GM12878 (cell line): Measurements from ENCODE around the gene CDPF1. TPM values are rescaled to one million over a fixed set of nuclear protein-coding genes. Genes with fewer than 3 reads are reported as not detected.

Experiments used
- ATAC-seq: fragments of 200-7000 bp; cut with Tn5 transposase; 3 replicates; pipeline ENCODE4 v1.9.1; 2020; ENCODE audit warnings: mild to moderate bottlenecking, moderate library complexity
- BruUV-seq: library from RNA; stranded (reverse); fragments of 400-500 nt; replicated peaks from 2 replicates; lab custom pipeline; 2021; lab: Mats Ljungman, UMichigan
- CTCF ChIA-PET: fragments of 300-600 bp; sonication (Branson Sonifier 250); formaldehyde crosslinking; extraction: SDS; loops from one replicate; lab custom pipeline; 2021; ENCODE audit warnings: inconsistent platforms; lab: Yijun Ruan, JAX
- POLR2A ChIA-PET: fragments of 350-600 bp; formaldehyde crosslinking; extraction: SDS; loops from one replicate; lab custom pipeline; 2021; ENCODE audit warnings: inconsistent platforms; lab: Charles Lee
- RAD21 ChIA-PET: fragments of 300-600 bp; sonication (Branson Sonifier 250); formaldehyde crosslinking; loops from one replicate; lab custom pipeline; 2023; ENCODE audit warnings: antibody characterized with exemption; ENCODE audit not compliant: unreplicated experiment; lab: Charles Lee
- SMC1A ChIA-PET: fragments of 300-600 bp; sonication (Branson Sonifier 250); formaldehyde crosslinking; loops from one replicate; lab custom pipeline; 2023; ENCODE audit not compliant: unreplicated experiment, uncharacterized antibody; lab: Charles Lee
- DNase-seq: peaks from one replicate; pipeline ENCODE4 v3.0.0-alpha.2; 2011; ENCODE audit warnings: low read depth, low spot score
- FAIRE-seq: peaks from 3 replicates; lab custom pipeline; 2011; peaks lifted over from hg19 to GRCh38; lab: Jason Lieb, UNC
- H2AFZ ChIP-seq: 2 replicates; pipeline ENCODE4 v1.6.0; 2011; ENCODE audit warnings: low read depth, low read length, control low read depth; ENCODE audit not compliant: control insufficient read depth
- H3K27ac ChIP-seq: 2 replicates; pipeline ENCODE4 v1.5.1; 2011; ENCODE audit warnings: control low read depth; ENCODE audit not compliant: control insufficient read depth, insufficient read depth
- H3K27me3 ChIP-seq, 2 experiments: replicated peaks in 1 of 2; 2 replicates each; pipeline versions ENCODE4 v1.6.0 to v1.6.1; 2011; ENCODE audit warnings: low read length in 1 of 2; ENCODE audit not compliant: control insufficient read depth in 2 of 2, insufficient read depth in 2 of 2
- H3K36me3 ChIP-seq, 2 experiments: 2 replicates each; pipeline ENCODE4 v1.5.1; 2011; ENCODE audit warnings: low read length in 1 of 2; ENCODE audit not compliant: control insufficient read depth in 2 of 2, insufficient read depth in 2 of 2
- H3K4me1 ChIP-seq: 2 replicates; pipeline ENCODE4 v1.6.1; 2011; ENCODE audit warnings: mild to moderate bottlenecking, low read length, moderate library complexity, mixed read lengths; ENCODE audit not compliant: control insufficient read depth, insufficient read depth
- H3K4me2 ChIP-seq: 2 replicates; pipeline ENCODE4 v1.6.0; 2011; ENCODE audit warnings: control low read depth; ENCODE audit not compliant: control insufficient read depth, insufficient read depth
- H3K4me3 ChIP-seq: fragments of 200-600 bp; sonication (generic); 2 replicates; pipeline ENCODE4 v1.5.1; 2016
- H3K79me2 ChIP-seq: 2 replicates; pipeline ENCODE4 v1.6.0; 2011; ENCODE audit warnings: low read length; ENCODE audit not compliant: control insufficient read depth, insufficient read depth
- H3K9ac ChIP-seq: 2 replicates; pipeline ENCODE4 v1.8.0; 2011; ENCODE audit warnings: low read length, control low read depth, mixed read lengths; ENCODE audit not compliant: control insufficient read depth, insufficient read depth
- H3K9me3 ChIP-seq: replicated peaks from 3 replicates; pipeline ENCODE4 v1.5.1; 2011; ENCODE audit warnings: mild to moderate bottlenecking, low read length; ENCODE audit not compliant: control insufficient read depth, insufficient read depth
- H4K20me1 ChIP-seq: 2 replicates; pipeline ENCODE4 v1.6.0; 2011; ENCODE audit not compliant: control insufficient read depth, insufficient read depth
- BMI1 ChIP-seq: fragments of 450-650 bp; IDR thresholded peaks from 2 replicates; pipeline ENCODE4 v1.6.1; 2016; ENCODE audit warnings: mild to moderate bottlenecking, moderate library complexity, borderline replicate concordance
- CHD2 ChIP-seq: IDR thresholded peaks from 2 replicates; pipeline ENCODE4 v1.6.1; 2011; ENCODE audit warnings: low read depth, low read length, improper control_type of control experiment, borderline replicate concordance
- GATAD2B ChIP-seq: fragments of 450-650 bp; conservative IDR thresholded peaks from 2 replicates; pipeline ENCODE4 v1.6.1; 2017; ENCODE audit warnings: low read depth, mild to moderate bottlenecking, moderate library complexity
- POLR2A ChIP-seq: IDR thresholded peaks from 2 replicates; pipeline ENCODE4 v1.6.1; 2011; ENCODE audit warnings: low read depth, mild to moderate bottlenecking, low read length
- RELA ChIP-seq: fragments of 450-650 bp; IDR thresholded peaks from 2 replicates; pipeline ENCODE4 v1.8.0; 2014; ENCODE audit warnings: borderline replicate concordance; ENCODE audit not compliant: partially characterized antibody
- SP1 ChIP-seq: IDR thresholded peaks from one replicate; pipeline ENCODE4 v1.6.1; 2011; ENCODE audit warnings: low read depth, low read length
- TARDBP ChIP-seq: IDR thresholded peaks from 2 replicates; pipeline ENCODE4 v1.6.1; 2016; ENCODE audit warnings: borderline replicate concordance
- TCF7 ChIP-seq: IDR thresholded peaks from 2 replicates; pipeline ENCODE4 v1.6.1; 2014; ENCODE audit warnings: antibody characterized with exemption, borderline replicate concordance
- YY1 ChIP-seq: IDR thresholded peaks from 2 replicates; pipeline ENCODE4 v1.6.1; 2011; ENCODE audit warnings: low read depth, mild to moderate bottlenecking, low read length
- WGBS: methylation state at CpG from one replicate; pipeline ENCODE4 v1.1.6; 2016; ENCODE audit warnings: low lambda C conversion rate; ENCODE audit not compliant: insufficient replicate concordance, insufficient coverage; ENCODE audit errors: missing lambda C conversion rate; 5-methylcytosine and 5-hydroxymethylcytosine counted together
- in situ Hi-C: fragments of 300-500 bp; cut with MboI; formaldehyde crosslinking; loops from 9 replicates; pipeline ENCODE4 v1.14.3; 2018; ENCODE audit warnings: mixed read lengths
- intact Hi-C: fragments of 100-400 bp; cut with micrococcal nuclease; formaldehyde crosslinking; loops from one replicate; pipeline ENCODE4 v1.14.2; 2022; ENCODE audit not compliant: unreplicated experiment
- polyA plus RNA-seq, 11 experiments: library from polyadenylated mRNA; depleted of rRNA in 4 of 11; unstranded in 6 of 11; stranded (reverse) in 5 of 11; fragments of >200 nt; fragmentation: Nextera tagmentation in 4 of 11; fragmentation: Illumina TruSeq in 1 of 11; extraction: Ambion mirVana in 4 of 11; extraction: Trizol in 1 of 11; gene quantifications; 1 replicate in 1 of 11; 2 replicates in 10 of 11; pipeline versions ENCODE4 v1.2.1 to v1.2.3, GENCODE V29; 2011 to 2016; ENCODE audit warnings: inconsistent platforms in 2 of 11, missing spikeins in 2 of 11, low read depth in 1 of 11
- total RNA-seq, 4 experiments: library from RNA; depleted of rRNA in 3 of 4; stranded (reverse); fragments of >200 nt in 3 of 4; fragmentation: Illumina TruSeq in 1 of 4; extraction: Trizol in 1 of 4; gene quantifications; 2 replicates each; pipeline versions ENCODE4 v1.2.1 to v1.2.3, GENCODE V29; 2013 to 2021
- TF ChIP-seq, protein P1 (sequence below): fragments of 150-350 bp; IDR thresholded peaks from 2 replicates; pipeline ENCODE4 v1.6.1; 2016; ENCODE audit warnings: low read depth, low read length
- TF ChIP-seq, protein P2 (sequence below): IDR thresholded peaks from 2 replicates; pipeline ENCODE4 v1.6.1; 2012; ENCODE audit warnings: low read depth, low read length, improper control_type of control experiment
- TF ChIP-seq, protein P3 (sequence below): fragments of 450-650 bp; IDR thresholded peaks from 2 replicates; pipeline ENCODE4 v1.6.1; 2017; ENCODE audit warnings: antibody characterized with exemption, mild to moderate bottlenecking, moderate library complexity
- TF ChIP-seq, protein P4 (sequence below): IDR thresholded peaks from 2 replicates; pipeline ENCODE4 v1.6.1; 2011; ENCODE audit warnings: low read depth, low read length, improper control_type of control experiment, borderline replicate concordance

CDPF1 gene
- total and polyA plus RNA-seq, 10 of the 15 experiments (the other 5 are each of a cell fraction or from before 2014, with no cell fraction given) = 1.0 to 22.4 (median 7.9) TPM

DNA sequence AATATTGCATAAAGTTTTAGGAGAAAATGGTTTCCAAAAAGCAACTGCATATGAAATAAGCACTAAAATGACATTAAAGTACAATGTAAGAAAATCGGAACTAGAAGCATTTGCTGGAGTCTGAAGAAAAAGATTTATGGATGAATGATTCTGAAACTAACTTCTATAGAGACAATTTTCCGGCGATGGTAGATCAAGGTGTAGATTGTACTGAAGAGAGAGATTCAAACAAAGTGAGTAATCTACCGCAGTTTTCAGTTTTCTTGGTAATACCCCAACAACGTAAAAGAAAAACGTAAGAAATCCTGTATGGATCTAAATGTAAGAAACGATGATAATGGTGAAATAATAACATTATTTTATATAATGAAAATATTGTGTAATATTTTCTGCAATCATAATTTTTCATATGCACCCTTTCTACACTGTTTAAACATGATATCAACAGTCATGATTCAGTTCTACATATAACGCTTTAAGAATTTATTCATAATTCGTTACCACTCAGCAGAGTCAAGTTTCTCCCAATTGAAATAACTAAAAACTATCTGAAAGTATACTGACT is 1.8 kb upstream of the CDPF1 start:
- ChIA-PET RAD21 (no interaction called here), POLR2A (no interaction called here), SMC1A (interaction anchor here (0.9 kb wide), 1 partner anchor 10 kb away, joined by 3 read pairs; no protein-coding TSS in a partner anchor), CTCF (interaction anchor here (0.6 to 1.5 kb wide), 5 partner anchors 15 to 871 kb away, joined by 3 to 4 read pairs (median 3); partner anchors contain the start of gene GTSE1)
- no peak for FAIRE-seq
- BruUV-seq = TSS peak; percentile 76
- Histone ChIP-seq H3K27ac (no peak overlapping the region), H2AFZ (no peak overlapping the region), H3K4me1 (peaks cover 7% of the 10 kb centered on the region; the same call in 1 of the 2 replicates), H3K36me3 (no peaks in the 10 kb centered on the region), H3K4me2 (no peak overlapping the region), H4K20me1 (no peaks in the 10 kb centered on the region), H3K4me3 (peak overlapping the region; percentile 77; the same call in 1 of the 2 replicates), H3K9ac (no peak overlapping the region), H3K9me3 (no peaks in the 10 kb centered on the region), H3K79me2 (peaks cover 16% of the 10 kb centered on the region), H3K27me3 (no peaks in the 10 kb centered on the region)
- no peak for DNase-seq
- in situ Hi-C loops = no loop called here
- ATAC-seq = no peak
- intact Hi-C loops = loop anchor here (5.0 kb wide), 2 partner anchors 45 to 100 kb away; partner anchors contain the start of genes GTSE1 and PPARA
- WGBS = 93% methylated on average over 9 of the region's 9 CpGs
- TF ChIP-seq, protein P1, sequence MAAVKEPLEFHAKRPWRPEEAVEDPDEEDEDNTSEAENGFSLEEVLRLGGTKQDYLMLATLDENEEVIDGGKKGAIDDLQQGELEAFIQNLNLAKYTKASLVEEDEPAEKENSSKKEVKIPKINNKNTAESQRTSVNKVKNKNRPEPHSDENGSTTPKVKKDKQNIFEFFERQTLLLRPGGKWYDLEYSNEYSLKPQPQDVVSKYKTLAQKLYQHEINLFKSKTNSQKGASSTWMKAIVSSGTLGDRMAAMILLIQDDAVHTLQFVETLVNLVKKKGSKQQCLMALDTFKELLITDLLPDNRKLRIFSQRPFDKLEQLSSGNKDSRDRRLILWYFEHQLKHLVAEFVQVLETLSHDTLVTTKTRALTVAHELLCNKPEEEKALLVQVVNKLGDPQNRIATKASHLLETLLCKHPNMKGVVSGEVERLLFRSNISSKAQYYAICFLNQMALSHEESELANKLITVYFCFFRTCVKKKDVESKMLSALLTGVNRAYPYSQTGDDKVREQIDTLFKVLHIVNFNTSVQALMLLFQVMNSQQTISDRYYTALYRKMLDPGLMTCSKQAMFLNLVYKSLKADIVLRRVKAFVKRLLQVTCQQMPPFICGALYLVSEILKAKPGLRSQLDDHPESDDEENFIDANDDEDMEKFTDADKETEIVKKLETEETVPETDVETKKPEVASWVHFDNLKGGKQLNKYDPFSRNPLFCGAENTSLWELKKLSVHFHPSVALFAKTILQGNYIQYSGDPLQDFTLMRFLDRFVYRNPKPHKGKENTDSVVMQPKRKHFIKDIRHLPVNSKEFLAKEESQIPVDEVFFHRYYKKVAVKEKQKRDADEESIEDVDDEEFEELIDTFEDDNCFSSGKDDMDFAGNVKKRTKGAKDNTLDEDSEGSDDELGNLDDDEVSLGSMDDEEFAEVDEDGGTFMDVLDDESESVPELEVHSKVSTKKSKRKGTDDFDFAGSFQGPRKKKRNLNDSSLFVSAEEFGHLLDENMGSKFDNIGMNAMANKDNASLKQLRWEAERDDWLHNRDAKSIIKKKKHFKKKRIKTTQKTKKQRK = no peak
- TF ChIP-seq TARDBP (no peak), SP1 (no peak), POLR2A (no peak), TCF7 (no peak), GATAD2B (no peak), CHD2 (no peak), BMI1 (no peak), YY1 (no peak), RELA (no peak)
- TF ChIP-seq, protein P2, sequence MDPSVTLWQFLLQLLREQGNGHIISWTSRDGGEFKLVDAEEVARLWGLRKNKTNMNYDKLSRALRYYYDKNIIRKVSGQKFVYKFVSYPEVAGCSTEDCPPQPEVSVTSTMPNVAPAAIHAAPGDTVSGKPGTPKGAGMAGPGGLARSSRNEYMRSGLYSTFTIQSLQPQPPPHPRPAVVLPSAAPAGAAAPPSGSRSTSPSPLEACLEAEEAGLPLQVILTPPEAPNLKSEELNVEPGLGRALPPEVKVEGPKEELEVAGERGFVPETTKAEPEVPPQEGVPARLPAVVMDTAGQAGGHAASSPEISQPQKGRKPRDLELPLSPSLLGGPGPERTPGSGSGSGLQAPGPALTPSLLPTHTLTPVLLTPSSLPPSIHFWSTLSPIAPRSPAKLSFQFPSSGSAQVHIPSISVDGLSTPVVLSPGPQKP = no peak
- TF ChIP-seq, protein P3, sequence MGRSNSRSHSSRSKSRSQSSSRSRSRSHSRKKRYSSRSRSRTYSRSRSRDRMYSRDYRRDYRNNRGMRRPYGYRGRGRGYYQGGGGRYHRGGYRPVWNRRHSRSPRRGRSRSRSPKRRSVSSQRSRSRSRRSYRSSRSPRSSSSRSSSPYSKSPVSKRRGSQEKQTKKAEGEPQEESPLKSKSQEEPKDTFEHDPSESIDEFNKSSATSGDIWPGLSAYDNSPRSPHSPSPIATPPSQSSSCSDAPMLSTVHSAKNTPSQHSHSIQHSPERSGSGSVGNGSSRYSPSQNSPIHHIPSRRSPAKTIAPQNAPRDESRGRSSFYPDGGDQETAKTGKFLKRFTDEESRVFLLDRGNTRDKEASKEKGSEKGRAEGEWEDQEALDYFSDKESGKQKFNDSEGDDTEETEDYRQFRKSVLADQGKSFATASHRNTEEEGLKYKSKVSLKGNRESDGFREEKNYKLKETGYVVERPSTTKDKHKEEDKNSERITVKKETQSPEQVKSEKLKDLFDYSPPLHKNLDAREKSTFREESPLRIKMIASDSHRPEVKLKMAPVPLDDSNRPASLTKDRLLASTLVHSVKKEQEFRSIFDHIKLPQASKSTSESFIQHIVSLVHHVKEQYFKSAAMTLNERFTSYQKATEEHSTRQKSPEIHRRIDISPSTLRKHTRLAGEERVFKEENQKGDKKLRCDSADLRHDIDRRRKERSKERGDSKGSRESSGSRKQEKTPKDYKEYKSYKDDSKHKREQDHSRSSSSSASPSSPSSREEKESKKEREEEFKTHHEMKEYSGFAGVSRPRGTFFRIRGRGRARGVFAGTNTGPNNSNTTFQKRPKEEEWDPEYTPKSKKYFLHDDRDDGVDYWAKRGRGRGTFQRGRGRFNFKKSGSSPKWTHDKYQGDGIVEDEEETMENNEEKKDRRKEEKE = no peak
- TF ChIP-seq, protein P4, sequence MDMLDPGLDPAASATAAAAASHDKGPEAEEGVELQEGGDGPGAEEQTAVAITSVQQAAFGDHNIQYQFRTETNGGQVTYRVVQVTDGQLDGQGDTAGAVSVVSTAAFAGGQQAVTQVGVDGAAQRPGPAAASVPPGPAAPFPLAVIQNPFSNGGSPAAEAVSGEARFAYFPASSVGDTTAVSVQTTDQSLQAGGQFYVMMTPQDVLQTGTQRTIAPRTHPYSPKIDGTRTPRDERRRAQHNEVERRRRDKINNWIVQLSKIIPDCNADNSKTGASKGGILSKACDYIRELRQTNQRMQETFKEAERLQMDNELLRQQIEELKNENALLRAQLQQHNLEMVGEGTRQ = no peak
